Fibroblast of peridontal ligament (primary cell): ENCODE results near the gene SERPIND1.
A peak's percentile ranks its signal among the peaks of the same experiment; 100 is the strongest.
"Not testable (repeated sequence)": the region's sequence is repeated elsewhere in the genome, so short reads cannot be mapped to it uniquely, and the experiment has no call there.

Experiments
- DNase-seq: peaks from one replicate; pipeline ENCODE4 v3.0.0-alpha.2; 2010; ENCODE audit errors: extremely low read depth

SERPIND1 gene

GRCh38 chr22:20773793-20774212 lies at the start of gene SERPIND1:
SERPIND1 (plus strand) TSS chr22:20774113; CDS start chr22:20779313, 5,200 bp downstream.
- no peak for DNase-seq

- no peak for DNase-seq
These were observed 49.0 kb upstream of the SERPIND1 start for GRCh38 chr22:20724676-20725454.

GRCh38 chr22:20725987-20726558 lies 47.8 kb upstream of the SERPIND1 start:
- DNase-seq, result peak; percentile 19

- no peak for DNase-seq
These were observed 46.5 kb upstream of the SERPIND1 start for GRCh38 chr22:20727118-20728015.

- DNase-seq, result no peak
These were observed 45.3 kb upstream of the SERPIND1 start for GRCh38 chr22:20728523-20729190.

- DNase-seq, result no peak
These were observed 44.7 kb upstream of the SERPIND1 start for GRCh38 chr22:20729194-20729593.

GRCh38 chr22:20732431-20732830 lies 41.5 kb upstream of the SERPIND1 start:
- DNase-seq, result not testable (repeated sequence)

- DNase-seq, result not testable (repeated sequence)
These were observed 38.4 kb upstream of the SERPIND1 start for GRCh38 chr22:20735356-20736162.

- DNase-seq, result not testable (repeated sequence)
These were observed 37.0 kb upstream of the SERPIND1 start for GRCh38 chr22:20736891-20737290.

- DNase-seq, result no peak
These were observed 35.4 kb upstream of the SERPIND1 start for GRCh38 chr22:20738394-20739089.

GRCh38 chr22:20740222-20740951 lies 33.5 kb upstream of the SERPIND1 start:
- no peak for DNase-seq

GRCh38 chr22:20741008-20741633 lies 32.8 kb upstream of the SERPIND1 start:
- DNase-seq, result no peak

GRCh38 chr22:20741634-20742581 lies 32.0 kb upstream of the SERPIND1 start:
- DNase-seq, result peak; percentile 12

- DNase-seq, result no peak
These were observed 31.1 kb upstream of the SERPIND1 start for GRCh38 chr22:20742764-20743163.

- DNase-seq, result no peak
These were observed 29.5 kb upstream of the SERPIND1 start for GRCh38 chr22:20744456-20744855.

GRCh38 chr22:20745119-20745518 lies 28.8 kb upstream of the SERPIND1 start:
- DNase-seq, result no peak

GRCh38 chr22:20746431-20747189 lies 27.3 kb upstream of the SERPIND1 start:
- no peak for DNase-seq
